NCI-H1105 (cell line): Measurements from ENCODE around the gene NRTN.
"Not testable (repeated sequence)": the region's sequence is repeated elsewhere in the genome, so short reads cannot be mapped to it uniquely, and the experiment has no call there.

Experiments used
- DNase-seq: peaks from one replicate; lab custom pipeline; 2025; lab: John Stamatoyannopoulos, UW

Gene NRTN, protein sequence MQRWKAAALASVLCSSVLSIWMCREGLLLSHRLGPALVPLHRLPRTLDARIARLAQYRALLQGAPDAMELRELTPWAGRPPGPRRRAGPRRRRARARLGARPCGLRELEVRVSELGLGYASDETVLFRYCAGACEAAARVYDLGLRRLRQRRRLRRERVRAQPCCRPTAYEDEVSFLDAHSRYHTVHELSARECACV

GRCh38 chr19:5804516-5805461 lies at the start of gene NRTN:
TSS of gene NRTN (plus strand) at chr19:5805067. CDS start at chr19:5824166, 19,099 bp downstream.
- DNase-seq: peak; percentile 47

DNA sequence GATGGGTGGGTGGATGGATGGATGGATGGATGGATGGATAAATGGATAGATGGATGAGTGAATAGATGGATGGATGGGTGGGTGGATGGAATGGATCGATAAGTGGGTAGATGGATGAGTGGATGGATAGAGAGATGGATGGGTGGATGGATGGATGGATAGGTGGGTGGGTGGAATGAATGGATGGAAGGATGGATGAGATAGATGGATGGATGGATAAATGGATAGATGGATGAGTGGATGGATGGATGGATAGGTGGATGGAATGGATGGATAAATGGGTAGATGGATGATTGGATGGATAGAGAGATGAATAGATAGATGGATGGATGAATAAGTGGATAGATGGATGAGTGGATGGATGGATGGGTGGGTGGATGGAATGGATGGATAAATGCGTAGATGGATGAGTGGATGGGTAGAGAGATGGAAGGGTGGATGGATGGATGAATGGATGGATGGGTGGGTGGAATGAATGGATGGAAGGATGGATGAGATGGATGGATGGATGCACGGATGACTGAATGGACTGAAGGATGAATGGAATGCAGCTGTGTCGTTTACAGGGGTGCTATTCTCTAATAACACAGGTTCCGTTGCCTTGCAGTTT lies 42.2 kb upstream of the NRTN start:
- DNase-seq: no peak

DNA sequence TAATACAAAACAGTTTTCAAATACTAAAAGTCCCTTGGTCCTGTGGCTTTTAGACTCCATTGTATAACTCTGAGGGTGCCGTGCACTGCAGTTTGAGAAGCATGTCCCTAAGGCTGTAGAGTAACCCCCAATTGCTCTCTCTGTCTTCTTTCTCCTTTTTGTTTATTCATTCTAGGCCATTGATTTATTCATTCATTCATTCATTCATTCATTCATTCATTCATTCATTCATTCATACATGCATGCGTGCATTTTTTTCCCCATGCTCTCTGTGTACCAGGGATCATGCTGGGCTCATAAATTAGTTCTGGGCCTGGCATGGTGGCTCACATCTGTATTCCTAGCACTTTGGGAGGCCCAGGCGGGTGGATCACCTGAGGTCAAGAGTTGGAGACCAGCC lies 39.6 kb upstream of the NRTN start:
- no peak for DNase-seq

- no peak for DNase-seq
These were observed 36.9 kb upstream of the NRTN start for GRCh38 chr19:5767949-5768348.

DNA sequence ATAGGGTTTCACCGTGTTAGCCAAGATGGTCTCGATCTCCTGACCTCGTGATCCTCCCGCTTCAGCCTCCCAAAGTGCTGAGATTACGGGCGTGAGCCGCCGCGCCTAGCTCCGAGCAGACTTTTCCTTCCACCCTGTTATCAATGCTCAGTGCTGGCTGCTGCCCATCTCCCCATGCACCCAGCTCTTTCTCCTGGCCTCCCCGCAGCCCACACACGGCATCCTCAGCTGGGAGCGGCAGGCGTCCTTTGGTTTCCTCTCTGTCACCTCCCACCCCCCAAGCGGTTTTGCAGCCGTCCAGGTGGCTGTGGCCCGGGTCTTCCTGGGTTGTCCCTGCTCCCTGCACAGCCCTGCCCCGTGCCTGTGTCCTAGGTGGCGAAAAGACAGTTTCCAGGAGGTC lies 32.5 kb upstream of the NRTN start:
- no peak for DNase-seq

GRCh38 chr19:5773276-5773675 lies 31.6 kb upstream of the NRTN start:
- DNase-seq: no peak

DNA sequence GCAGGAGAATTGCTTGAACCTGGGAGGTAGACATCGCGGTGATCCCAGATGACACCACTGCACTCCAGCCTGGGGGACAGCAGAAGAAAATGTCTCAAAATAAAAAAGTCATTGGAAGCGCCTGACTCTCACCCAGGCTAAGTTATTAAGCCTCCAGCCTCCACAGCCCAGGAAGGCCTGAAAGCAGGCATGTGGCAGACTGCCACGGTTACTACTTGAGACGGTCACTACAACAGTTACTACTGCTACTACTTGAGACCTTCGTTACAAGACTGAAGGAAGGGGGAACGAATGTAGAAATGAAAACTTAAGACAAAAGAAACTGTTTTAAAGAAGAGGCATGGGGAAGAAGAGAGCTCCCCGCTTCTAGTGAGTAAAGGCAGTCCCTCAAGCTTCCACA lies 29.9 kb upstream of the NRTN start:
- no peak for DNase-seq

GRCh38 chr19:5775668-5776309 lies 29.1 kb upstream of the NRTN start:
- DNase-seq: no peak

- DNase-seq: no peak
These were observed 26.5 kb upstream of the NRTN start for GRCh38 chr19:5778402-5778801.

- not testable (repeated sequence) for DNase-seq
These were observed 24.0 kb upstream of the NRTN start for GRCh38 chr19:5780916-5781315.

- DNase-seq: no peak
These were observed 22.5 kb upstream of the NRTN start for GRCh38 chr19:5782322-5782721.

DNA sequence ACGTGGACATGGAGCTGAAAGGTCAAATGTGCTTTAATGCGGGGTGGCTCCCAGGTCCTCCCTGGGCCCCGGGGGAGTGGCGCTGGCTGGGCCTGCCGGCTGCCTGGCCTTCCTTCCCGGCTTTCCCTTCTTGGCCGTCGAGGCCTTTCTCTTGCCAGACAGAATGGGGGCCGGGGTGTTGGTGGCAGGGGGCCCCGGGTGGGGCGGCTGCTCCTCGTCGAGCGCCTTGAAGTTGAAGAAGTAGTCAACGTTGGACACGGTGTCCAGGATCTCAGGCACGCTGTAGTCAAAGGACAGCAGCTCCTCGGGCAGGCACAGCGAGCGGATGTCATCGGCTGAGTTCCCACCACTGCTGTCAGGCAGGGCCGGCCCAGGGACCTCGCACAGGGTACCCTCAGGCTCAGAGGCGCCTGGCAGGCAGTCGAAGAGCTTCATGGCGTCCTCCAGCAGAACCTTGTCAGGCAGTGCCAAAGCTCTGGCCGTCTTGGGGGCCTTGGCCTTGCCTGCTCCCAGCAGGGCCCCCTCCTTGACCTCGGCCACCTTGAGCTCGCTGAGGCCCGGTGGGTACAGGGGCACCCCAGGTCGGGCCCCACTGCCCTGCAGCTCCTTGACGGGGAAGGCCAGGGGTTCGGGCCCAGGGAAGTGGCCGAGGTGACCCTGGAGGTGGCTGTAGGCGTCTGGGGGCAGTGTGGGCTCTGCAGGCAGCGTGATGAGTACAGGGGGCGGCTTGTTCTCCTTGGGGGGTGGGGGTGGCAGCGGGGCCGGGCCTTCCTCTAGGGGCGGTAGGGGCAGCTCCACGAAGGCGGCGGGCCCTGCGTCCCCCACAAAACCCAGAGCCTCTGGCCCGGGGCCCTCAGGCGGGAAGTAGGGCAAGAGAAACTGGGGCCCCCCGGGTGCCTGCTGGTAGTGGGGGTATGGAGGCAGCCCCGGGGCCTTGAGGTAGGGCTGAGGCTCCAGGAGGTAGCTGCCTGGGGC lies 21.6 kb upstream of the NRTN start:
- no peak for DNase-seq

GRCh38 chr19:5784581-5785147 lies 20.2 kb upstream of the NRTN start, which contains the start of gene PRR22:
TSS of gene PRR22 (minus strand) at chr19:5784746. CDS start at chr19:5784660, 86 bp downstream.
- DNase-seq: no peak

DNA sequence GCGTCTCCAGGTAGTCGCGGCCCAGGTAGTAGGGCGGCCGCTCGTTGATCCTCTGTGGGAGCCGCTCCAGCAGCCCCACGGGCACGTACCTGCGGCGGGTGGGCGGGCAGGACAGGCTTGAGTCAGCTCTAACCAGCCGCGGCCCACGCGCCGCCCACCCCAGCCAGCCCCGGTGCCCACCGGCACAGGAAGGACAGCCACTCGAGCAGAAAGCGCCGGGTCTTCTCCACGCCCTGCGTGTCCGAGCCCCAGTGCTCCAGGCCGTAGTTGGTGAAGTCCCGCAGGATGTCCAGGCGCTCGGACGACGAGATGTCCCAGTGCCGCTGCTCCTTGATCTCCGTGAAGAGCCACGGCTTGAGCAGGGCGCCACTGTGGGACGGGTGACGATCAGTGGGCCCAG lies 19.4 kb upstream of the NRTN start:
- DNase-seq: no peak

GRCh38 chr19:5786593-5787408 lies 18.1 kb upstream of the NRTN start:
- DNase-seq: no peak

- no peak for DNase-seq
These were observed 17.3 kb upstream of the NRTN start for GRCh38 chr19:5787409-5788182.

DNA sequence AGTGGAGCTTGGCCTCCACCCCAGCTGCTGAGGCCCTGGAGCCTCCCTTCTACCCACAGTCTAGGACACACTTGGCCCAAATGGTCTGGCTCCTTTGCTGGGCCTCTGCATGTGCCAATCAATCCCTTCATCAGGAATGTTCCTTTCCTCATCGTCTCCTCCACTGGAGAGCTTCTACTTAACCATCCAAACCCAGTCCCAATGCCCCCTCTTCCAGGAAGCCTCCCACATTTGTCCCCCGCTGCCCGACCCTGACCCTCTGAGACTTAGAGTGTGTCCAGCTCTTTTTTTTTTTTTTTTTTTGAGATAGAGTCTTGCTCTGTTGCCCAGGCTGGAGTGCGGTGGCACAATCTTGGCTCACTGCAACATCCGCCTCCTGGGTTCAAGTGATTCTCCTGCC lies 16.4 kb upstream of the NRTN start:
- DNase-seq: no peak

DNA sequence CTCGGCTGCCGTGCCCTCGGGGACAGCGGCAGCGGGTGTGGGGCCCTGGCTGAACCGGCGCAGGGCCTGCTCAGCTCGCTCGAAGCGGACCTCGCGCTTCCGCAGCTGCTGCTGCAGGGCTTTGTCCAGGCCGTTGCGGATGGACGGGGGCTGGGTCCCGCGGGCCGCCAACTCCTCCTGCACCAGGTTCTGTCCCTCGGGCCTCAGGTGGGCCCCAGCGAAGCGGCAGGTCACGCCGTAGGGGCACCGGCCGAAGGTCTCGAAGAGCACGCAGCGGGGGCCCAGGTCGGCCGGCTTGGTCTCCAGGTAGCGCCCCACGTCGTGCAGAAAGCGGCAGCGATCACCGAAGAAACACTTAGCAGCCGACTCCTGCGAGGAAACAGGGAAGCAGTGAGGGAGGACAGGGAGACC lies 15.5 kb upstream of the NRTN start:
- no peak for DNase-seq

- no peak for DNase-seq
These were observed 14.8 kb upstream of the NRTN start for GRCh38 chr19:5789886-5790558.
